Stomach (tissue), 9 donors: ENCODE measurements around the gene RPRD1A. TPM values are rescaled to one million over a fixed set of nuclear protein-coding genes. Genes with fewer than 3 reads are reported as not detected.

Source experiments
- DNase-seq, 2 donors: peaks; one replicate each; pipeline versions ENCODE4 v3.0.0 to v3.0.0-alpha.2; 2013 to 2019
- H3K27ac ChIP-seq, 5 donors: fragments of 200-600 bp in 4 of 5; sonication (generic) in 4 of 5; one replicate each; pipeline ENCODE4 v1.5.1; 2013 to 2019; ENCODE audit warnings: mild to moderate bottlenecking in 1 of 5, moderate library complexity in 1 of 5
- H3K27me3 ChIP-seq, 3 donors: fragments of 200-600 bp; sonication (generic); one replicate each; pipeline ENCODE4 v1.5.1; 2017 to 2019; ENCODE audit warnings: mixed run types in 1 of 3
- H3K36me3 ChIP-seq, 4 donors: fragments of 200-600 bp; sonication (generic); 1 replicate in 3 of 4; 2 replicates in 1 of 4; pipeline ENCODE4 v1.5.1; 2016 to 2019
- H3K4me1 ChIP-seq, 4 donors: fragments of 200-600 bp; sonication (generic); one replicate each; pipeline ENCODE4 v1.5.1; 2016 to 2019
- H3K4me3 ChIP-seq, 4 donors: fragments of 200-600 bp; sonication (generic) in 3 of 4; one replicate each; pipeline ENCODE4 v1.5.1; 2016 to 2019; ENCODE audit warnings: mild to moderate bottlenecking in 1 of 4
- H3K9me3 ChIP-seq, 4 donors: fragments of 200-600 bp; sonication (generic); one replicate each; pipeline ENCODE4 v1.5.1; 2016 to 2019
- EP300 ChIP-seq: sonication (generic); formaldehyde crosslinking; IDR thresholded peaks from one replicate; pipeline ENCODE4 v1.6.1; 2017; ENCODE audit warnings: antibody characterized with exemption
- POLR2A ChIP-seq, 4 donors: fragments of 450-650 bp; IDR thresholded peaks; one replicate each; pipeline ENCODE4 v1.6.1; 2016; ENCODE audit warnings: antibody characterized with exemption in 4 of 4, control low read depth in 2 of 4, mild to moderate bottlenecking in 1 of 4, moderate library complexity in 1 of 4
- POLR2AphosphoS5 ChIP-seq, 3 donors: sonication (generic); formaldehyde crosslinking; IDR thresholded peaks; one replicate each; pipeline ENCODE4 v1.6.1; 2016; ENCODE audit warnings: antibody characterized with exemption in 3 of 3
- WGBS, 5 donors: extraction: QIAGEN DNeasy Blood & Tissue Kit in 3 of 5; methylation state at CpG; one replicate each; pipeline versions ENCODE4 v1.1.5 to v1.1.7; 2013 to 2018; 5-methylcytosine and 5-hydroxymethylcytosine counted together
- intact Hi-C: fragments of 100-400 bp; cut with DNase I; formaldehyde crosslinking; loops from one replicate; pipeline ENCODE4 v1.15.1; 2023; ENCODE audit warnings: low total_unique reads
- polyA plus RNA-seq, 3 donors: library from polyadenylated mRNA; stranded (reverse); fragments of 200-250 nt; gene quantifications; one replicate each; pipeline ENCODE4 v1.2.3, GENCODE V29; 2013
- total RNA-seq, 5 donors: library from RNA; depleted of rRNA; stranded (reverse); fragments of >200 nt; gene quantifications; one replicate each; pipeline versions ENCODE4 v1.1.0 to v1.2.3, GENCODE V29; 2014 to 2016
- TF ChIP-seq, protein P1 (sequence below), 7 experiments: fragments of 450-650 bp in 4 of 7; fragments of 200-600 bp in 3 of 7; sonication (generic) in 3 of 7; IDR thresholded peaks; one replicate each; pipeline ENCODE4 v1.5.1; 2016 to 2019; ENCODE audit warnings: antibody characterized with exemption in 7 of 7, control low read depth in 2 of 7, mild to moderate bottlenecking in 1 of 7
- donor health status: healthy with polysubstance abuse.
- donor health status: Bipolar disorder and iron deficiency.
- donor health status: healthy.

RPRD1A gene
- total and polyA plus RNA-seq, 8 donors, result 18.1 to 75.9 (median 30.9) TPM

DNA sequence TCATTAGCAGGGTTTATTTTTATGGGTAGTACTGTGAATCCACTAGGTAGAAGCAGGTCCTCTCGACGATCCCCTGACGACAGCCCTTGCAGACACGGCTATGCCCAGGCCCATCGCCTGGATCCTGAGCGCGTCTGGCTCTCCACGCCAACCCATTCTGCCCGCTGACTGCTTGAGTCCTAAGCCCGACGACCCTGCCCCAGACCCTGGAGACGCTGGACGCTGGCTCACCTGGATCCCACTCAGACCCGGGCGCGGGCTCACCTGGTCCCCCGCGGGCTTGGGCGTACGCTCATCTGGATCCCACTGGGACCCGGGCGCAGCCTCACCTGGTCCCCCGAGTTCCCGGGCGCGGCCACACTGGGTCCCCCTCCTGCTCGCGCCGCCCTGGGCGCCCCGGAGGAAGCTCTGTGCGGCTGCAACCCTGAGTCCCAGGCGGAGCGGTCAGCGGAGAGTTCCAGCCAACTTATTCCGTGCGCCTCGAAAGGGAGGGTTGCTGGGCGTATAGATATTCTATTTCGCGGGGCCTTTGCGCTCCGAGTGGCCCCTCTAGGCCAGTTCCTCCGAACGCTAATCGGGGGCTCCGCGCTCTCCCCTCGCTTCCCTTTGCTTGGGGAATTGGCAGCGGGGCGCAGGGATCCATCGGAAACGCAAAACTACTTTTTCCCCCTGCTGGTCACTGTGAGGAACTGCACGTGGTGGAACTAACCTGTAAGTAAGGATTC lies 117.3 kb downstream of the RPRD1A start:
- Histone ChIP-seq H3K9me3 (no peaks in the 10 kb centered on the region), H3K27me3 (peaks cover 0 to 8% (median 0%) of the 10 kb centered on the region in 3 donors), H3K36me3 (no peaks in the 10 kb centered on the region), H3K4me3 (peak overlapping the region; percentile 48 to 68 (median 56)), H3K4me1 (peaks cover 0 to 9% (median 8%) of the 10 kb centered on the region in 4 donors), H3K27ac (peak overlapping the region in 1 of 5 donors; percentile 36)
- WGBS, 5 donors, result 4 to 9% (median 5%) methylated on average over 23 to 54 of the region's 54 CpGs
- DNase-seq, result peak; percentile 55 to 87
- TF ChIP-seq EP300, result no peak
- TF ChIP-seq, protein P1, sequence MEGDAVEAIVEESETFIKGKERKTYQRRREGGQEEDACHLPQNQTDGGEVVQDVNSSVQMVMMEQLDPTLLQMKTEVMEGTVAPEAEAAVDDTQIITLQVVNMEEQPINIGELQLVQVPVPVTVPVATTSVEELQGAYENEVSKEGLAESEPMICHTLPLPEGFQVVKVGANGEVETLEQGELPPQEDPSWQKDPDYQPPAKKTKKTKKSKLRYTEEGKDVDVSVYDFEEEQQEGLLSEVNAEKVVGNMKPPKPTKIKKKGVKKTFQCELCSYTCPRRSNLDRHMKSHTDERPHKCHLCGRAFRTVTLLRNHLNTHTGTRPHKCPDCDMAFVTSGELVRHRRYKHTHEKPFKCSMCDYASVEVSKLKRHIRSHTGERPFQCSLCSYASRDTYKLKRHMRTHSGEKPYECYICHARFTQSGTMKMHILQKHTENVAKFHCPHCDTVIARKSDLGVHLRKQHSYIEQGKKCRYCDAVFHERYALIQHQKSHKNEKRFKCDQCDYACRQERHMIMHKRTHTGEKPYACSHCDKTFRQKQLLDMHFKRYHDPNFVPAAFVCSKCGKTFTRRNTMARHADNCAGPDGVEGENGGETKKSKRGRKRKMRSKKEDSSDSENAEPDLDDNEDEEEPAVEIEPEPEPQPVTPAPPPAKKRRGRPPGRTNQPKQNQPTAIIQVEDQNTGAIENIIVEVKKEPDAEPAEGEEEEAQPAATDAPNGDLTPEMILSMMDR (IDR thresholded peaks at IDR 0.05), result peak in 6 of 7 experiments; percentile 68 to 97 (median 92)
- intact Hi-C loops, result loop anchor here (5.0 to 10.0 kb wide), 2 partner anchors 198 to 565 kb away; no protein-coding TSS in a partner anchor

DNA sequence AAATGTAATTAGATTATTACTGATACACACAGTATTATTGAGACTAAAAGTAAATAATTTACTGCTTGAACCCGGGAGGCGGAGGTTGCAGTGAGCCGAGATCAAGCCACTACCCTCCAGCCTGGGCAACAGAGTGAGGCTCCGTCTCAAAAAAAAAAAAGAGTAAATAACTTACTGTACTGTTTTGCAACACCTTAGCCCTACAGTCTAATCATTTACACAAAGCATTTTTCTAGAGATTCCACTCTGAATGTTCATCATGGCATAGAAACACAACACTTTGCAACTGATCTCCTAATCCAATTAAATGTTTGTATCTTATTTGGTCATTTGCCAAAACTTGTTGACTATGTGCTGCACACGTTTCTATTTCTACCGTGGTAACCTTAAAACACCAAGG lies 118.3 kb downstream of the RPRD1A start:
- H3K4me1 ChIP-seq, result peaks cover 0 to 9% (median 8%) of the 10 kb centered on the region in 4 donors
- no peak overlapping the region for H3K27ac ChIP-seq
- intact Hi-C loops, result no loop called here
- peaks cover 0 to 8% (median 0%) of the 10 kb centered on the region in 3 donors for H3K27me3 ChIP-seq
- H3K36me3 ChIP-seq, result no peaks in the 10 kb centered on the region
- 59 to 65% (median 63%) methylated on average over 6 of the region's 6 CpGs for WGBS, 5 donors
- H3K9me3 ChIP-seq, result no peaks in the 10 kb centered on the region
- no peak for DNase-seq
- TF ChIP-seq, protein P1 (IDR thresholded peaks at IDR 0.05), result no peak
- TF ChIP-seq POLR2A (IDR thresholded peaks at IDR 0.05) (no peak), EP300 (no peak), POLR2AphosphoS5 (IDR thresholded peaks at IDR 0.05) (no peak)
- no peak overlapping the region for H3K4me3 ChIP-seq

DNA sequence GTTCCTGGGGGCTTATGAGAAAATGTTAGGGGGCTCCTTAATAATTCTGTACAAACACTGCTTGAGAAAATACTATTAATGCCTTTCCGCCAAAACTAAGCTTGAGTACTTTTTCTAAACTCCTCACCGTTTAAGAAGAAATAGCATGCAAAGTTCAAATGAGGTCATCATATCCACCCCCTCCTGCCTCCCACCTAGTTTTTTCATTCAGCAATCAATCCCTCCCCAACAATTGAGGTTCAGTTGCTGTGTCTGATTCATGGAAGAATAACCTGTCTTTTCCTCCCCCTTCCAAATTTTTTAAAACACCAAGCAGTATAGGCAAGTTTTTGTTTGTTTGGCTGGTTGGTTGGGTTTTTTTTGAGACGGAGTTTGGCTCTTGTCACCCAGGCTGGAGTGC lies 119.3 kb downstream of the RPRD1A start:
- H3K27me3 ChIP-seq, result peaks cover 0 to 8% (median 0%) of the 10 kb centered on the region in 3 donors
- no peak for DNase-seq
- H3K4me1 ChIP-seq, result peaks cover 0 to 9% (median 8%) of the 10 kb centered on the region in 4 donors
- intact Hi-C loops, result no loop called here
- H3K36me3 ChIP-seq, result no peaks in the 10 kb centered on the region
- no peak overlapping the region for H3K4me3 ChIP-seq
- WGBS, 5 donors, result 72 to 80% (median 78%) methylated on average over 3 of the region's 3 CpGs
- TF ChIP-seq POLR2AphosphoS5 (IDR thresholded peaks at IDR 0.05) (no peak), EP300 (no peak), POLR2A (IDR thresholded peaks at IDR 0.05) (no peak)
- TF ChIP-seq, protein P1 (IDR thresholded peaks at IDR 0.05), result no peak
- H3K27ac ChIP-seq, result no peak overlapping the region
- H3K9me3 ChIP-seq, result no peaks in the 10 kb centered on the region

DNA sequence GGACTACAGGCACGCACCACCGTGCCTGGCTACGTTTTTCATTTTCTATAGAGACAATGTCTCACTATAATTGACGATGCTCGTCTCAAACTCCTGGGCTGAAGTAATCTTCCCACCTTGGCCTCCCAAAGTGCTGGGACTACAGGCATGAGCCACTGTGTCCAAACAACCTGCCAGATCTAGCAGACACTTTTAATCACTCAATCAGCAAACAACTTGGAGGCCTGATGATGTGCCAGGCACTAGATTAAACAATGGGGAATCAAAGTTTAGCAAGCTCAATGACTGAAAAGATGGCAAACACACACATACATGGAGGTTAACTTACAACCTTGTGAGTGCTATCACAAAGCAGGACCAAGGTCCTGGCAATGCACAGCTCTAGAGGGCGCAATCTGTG lies 124.7 kb downstream of the RPRD1A start:
- intact Hi-C loops, result no loop called here
- no peaks in the 10 kb centered on the region for H3K36me3 ChIP-seq
- no peak overlapping the region for H3K4me3 ChIP-seq
- no peak for DNase-seq
- WGBS, 5 donors, result 88 to 96% (median 93%) methylated on average over 6 of the region's 6 CpGs
- no peak for TF ChIP-seq POLR2AphosphoS5 (IDR thresholded peaks at IDR 0.05)
- no peak for TF ChIP-seq EP300
- no peak for TF ChIP-seq POLR2A (IDR thresholded peaks at IDR 0.05)
- no peak overlapping the region for H3K27ac ChIP-seq
- H3K27me3 ChIP-seq, result no peaks in the 10 kb centered on the region
- H3K4me1 ChIP-seq, result peaks cover 0 to 17% (median 2%) of the 10 kb centered on the region in 4 donors
- no peaks in the 10 kb centered on the region for H3K9me3 ChIP-seq

DNA sequence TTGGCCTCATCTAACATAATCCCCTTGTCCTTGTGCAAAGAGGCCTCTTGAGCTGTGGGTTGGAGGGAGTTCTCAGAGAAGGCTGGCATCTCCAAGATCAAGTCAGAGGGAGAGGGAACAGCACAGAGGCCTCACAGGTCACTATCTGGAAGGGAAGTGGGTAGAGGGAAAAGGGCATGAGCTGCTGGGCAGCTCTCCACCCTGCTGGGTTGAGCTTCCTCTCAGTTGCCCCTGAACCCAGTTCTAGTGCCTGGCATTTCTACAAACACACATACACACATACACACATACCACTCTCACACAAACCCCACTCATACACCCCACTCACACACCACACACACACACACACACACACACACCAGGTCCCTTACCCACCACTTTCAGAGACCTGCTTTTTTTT lies 125.2 kb downstream of the RPRD1A start:
- Histone ChIP-seq H3K4me3 (no peak overlapping the region), H3K27me3 (no peaks in the 10 kb centered on the region), H3K9me3 (no peaks in the 10 kb centered on the region), H3K36me3 (no peaks in the 10 kb centered on the region), H3K27ac (no peak overlapping the region), H3K4me1 (peaks cover 0 to 22% (median 2%) of the 10 kb centered on the region in 4 donors)
- no peak for DNase-seq
- intact Hi-C loops, result no loop called here
- TF ChIP-seq POLR2A (IDR thresholded peaks at IDR 0.05) (no peak), POLR2AphosphoS5 (IDR thresholded peaks at IDR 0.05) (no peak), EP300 (no peak)
- TF ChIP-seq, protein P1 (IDR thresholded peaks at IDR 0.05), result no peak
